H9 (cell line): ENCODE measurements around the gene CEACAM6. TPM values are rescaled to one million over a fixed set of nuclear protein-coding genes. Genes with fewer than 3 reads are reported as not detected.
"Not testable (repeated sequence)": the region's sequence is repeated elsewhere in the genome, so short reads cannot be mapped to it uniquely, and the experiment has no call there.

Experiments used
- DNase-seq: peaks from one replicate; pipeline ENCODE4 v3.0.0-alpha.2; 2017
- H2AFZ ChIP-seq: one replicate; pipeline ENCODE4 v1.6.1; 2013; ENCODE audit warnings: mild to moderate bottlenecking, low read length, control low read depth, moderate library complexity
- H2AK5ac ChIP-seq: 2 replicates; pipeline ENCODE4 v1.6.1; 2013; ENCODE audit warnings: low read length, control low read depth, mixed read lengths; ENCODE audit not compliant: insufficient read length
- H2BK120ac ChIP-seq: one replicate; pipeline ENCODE4 v1.6.1; 2013; ENCODE audit warnings: low read depth, mild to moderate bottlenecking, low read length, control low read depth, inconsistent platforms; ENCODE audit not compliant: poor library complexity, severe bottlenecking
- H2BK12ac ChIP-seq: 2 replicates; pipeline ENCODE4 v1.6.1; 2013; ENCODE audit warnings: low read length, control low read depth, mixed read lengths, low read depth; ENCODE audit not compliant: insufficient read length
- H2BK15ac ChIP-seq: 2 replicates; pipeline ENCODE4 v1.6.1; 2013; ENCODE audit warnings: low read depth, low read length, control low read depth
- H2BK20ac ChIP-seq: one replicate; pipeline ENCODE4 v1.6.1; 2013; ENCODE audit warnings: low read depth, mild to moderate bottlenecking, low read length, control low read depth, inconsistent platforms; ENCODE audit not compliant: poor library complexity, severe bottlenecking
- H2BK5ac ChIP-seq: 2 replicates; pipeline ENCODE4 v1.6.1; 2013; ENCODE audit warnings: low read length, control low read depth, mixed read lengths; ENCODE audit not compliant: insufficient read length
- H3K14ac ChIP-seq: 2 replicates; pipeline ENCODE4 v1.6.1; 2013; ENCODE audit warnings: low read length, control low read depth; ENCODE audit not compliant: insufficient read depth
- H3K18ac ChIP-seq: 2 replicates; pipeline ENCODE4 v1.6.1; 2013; ENCODE audit warnings: low read depth, mild to moderate bottlenecking, mixed read lengths, low read length, control low read depth; ENCODE audit not compliant: insufficient read length
- H3K23ac ChIP-seq: 2 replicates; pipeline ENCODE4 v1.6.1; 2013; ENCODE audit warnings: low read length, control low read depth, mixed read lengths, low read depth; ENCODE audit not compliant: insufficient read length
- H3K23me2 ChIP-seq: 2 replicates; pipeline ENCODE4 v1.6.1; 2013; ENCODE audit warnings: low read depth, mild to moderate bottlenecking, mixed read lengths, low read length, control low read depth; ENCODE audit not compliant: insufficient read length, poor library complexity, severe bottlenecking
- H3K27ac ChIP-seq: 2 replicates; pipeline ENCODE4 v1.5.1; 2013; ENCODE audit warnings: low read length, control low read depth, mixed read lengths, low read depth; ENCODE audit not compliant: insufficient read length
- H3K27me3 ChIP-seq: 2 replicates; pipeline ENCODE4 v1.6.1; 2013; ENCODE audit warnings: low read length, control low read depth, inconsistent platforms; ENCODE audit not compliant: insufficient read depth
- H3K4ac ChIP-seq: 2 replicates; pipeline ENCODE4 v1.6.1; 2013; ENCODE audit warnings: low read depth, mild to moderate bottlenecking, control low read depth, inconsistent platforms, low read length, moderate library complexity
- H3K4me1 ChIP-seq: 2 replicates; pipeline ENCODE4 v1.6.1; 2013; ENCODE audit warnings: low read length, control low read depth, inconsistent platforms; ENCODE audit not compliant: insufficient read depth
- H3K4me2 ChIP-seq: 2 replicates; pipeline ENCODE4 v1.6.1; 2013; ENCODE audit warnings: low read length, control low read depth, mixed read lengths; ENCODE audit not compliant: insufficient read length, insufficient read depth
- H3K56ac ChIP-seq: 2 replicates; pipeline ENCODE4 v1.6.1; 2013; ENCODE audit warnings: low read depth, mild to moderate bottlenecking, mixed read lengths, low read length, control low read depth; ENCODE audit not compliant: insufficient read length
- H3K79me1 ChIP-seq: 2 replicates; pipeline ENCODE4 v1.6.1; 2013; ENCODE audit warnings: low read depth, mild to moderate bottlenecking, moderate library complexity, low read length, control low read depth, inconsistent platforms; ENCODE audit not compliant: insufficient read depth, poor library complexity, severe bottlenecking
- H3K79me2 ChIP-seq: 2 replicates; pipeline ENCODE4 v1.6.1; 2013; ENCODE audit warnings: low read length, control low read depth, inconsistent platforms; ENCODE audit not compliant: insufficient read depth
- H3K9ac ChIP-seq: 2 replicates; pipeline ENCODE4 v1.6.1; 2013; ENCODE audit warnings: low read length, control low read depth, mixed read lengths; ENCODE audit not compliant: insufficient read length; ENCODE audit errors: extremely low read depth
- H3K9me3 ChIP-seq: one replicate; pipeline ENCODE4 v1.6.1; 2013; ENCODE audit warnings: low read depth, low read length, inconsistent platforms; ENCODE audit not compliant: control insufficient read depth
- H3T11ph ChIP-seq: one replicate; pipeline ENCODE4 v1.6.1; 2013; ENCODE audit warnings: mild to moderate bottlenecking, low read length, control low read depth, inconsistent platforms
- H4K20me1 ChIP-seq: one replicate; pipeline ENCODE4 v1.6.1; 2013; ENCODE audit not compliant: control insufficient read depth, insufficient read length, insufficient read depth
- H4K5ac ChIP-seq: 2 replicates; pipeline ENCODE4 v1.6.1; 2013; ENCODE audit warnings: low read depth, mild to moderate bottlenecking, mixed read lengths, low read length, control low read depth; ENCODE audit not compliant: insufficient read length
- H4K8ac ChIP-seq: replicated peaks from 2 replicates; pipeline ENCODE4 v1.6.1; 2013; ENCODE audit warnings: low read length, control low read depth, mixed read lengths, low read depth; ENCODE audit not compliant: insufficient read length
- H4K91ac ChIP-seq: 2 replicates; pipeline ENCODE4 v1.6.1; 2013; ENCODE audit warnings: low read depth, mild to moderate bottlenecking, moderate library complexity, mixed read lengths, low read length, control low read depth; ENCODE audit not compliant: insufficient read length
- H3K27ac Mint-ChIP-seq, 3 experiments: 2 replicates in 2 of 3; 3 replicates in 1 of 3; pipeline ENCODE4 v1.8.0; 2020 to 2021; ENCODE audit warnings: mixed read lengths in 3 of 3, mild to moderate bottlenecking in 1 of 3, moderate library complexity in 1 of 3
- H3K27me3 Mint-ChIP-seq: 2 replicates; pipeline ENCODE4 v1.8.0; 2021; ENCODE audit warnings: low read depth, mild to moderate bottlenecking, moderate library complexity, mixed read lengths
- H3K36me3 Mint-ChIP-seq, 3 experiments: 2 replicates in 2 of 3; 3 replicates in 1 of 3; pipeline ENCODE4 v1.8.0; 2020 to 2021; ENCODE audit warnings: low read depth in 3 of 3, mixed read lengths in 3 of 3; ENCODE audit not compliant: insufficient read depth in 1 of 3
- H3K4me1 Mint-ChIP-seq, 2 experiments: 2 replicates each; pipeline ENCODE4 v1.8.0; 2020; ENCODE audit warnings: mixed read lengths in 2 of 2
- H3K4me3 Mint-ChIP-seq, 2 experiments: 2 replicates in 1 of 2; 3 replicates in 1 of 2; pipeline ENCODE4 v1.8.0; 2020 to 2021; ENCODE audit warnings: mild to moderate bottlenecking in 2 of 2, mixed read lengths in 2 of 2, moderate library complexity in 1 of 2
- H3K9me3 Mint-ChIP-seq, 2 experiments: 2 replicates in 1 of 2; 3 replicates in 1 of 2; pipeline ENCODE4 v1.8.0; 2020; ENCODE audit warnings: mild to moderate bottlenecking in 2 of 2, mixed read lengths in 2 of 2, moderate library complexity in 1 of 2
- WGBS: extraction: QIAGEN DNeasy Blood & Tissue Kit; methylation state at CpG from one replicate; pipeline ENCODE4 v1.1.7; 2013; ENCODE audit warnings: missing lambda C conversion rate, low lambda C conversion rate, mixed read lengths; ENCODE audit not compliant: insufficient read length; ENCODE audit errors: extremely low coverage; 5-methylcytosine and 5-hydroxymethylcytosine counted together
- total RNA-seq: library from RNA; stranded (reverse); gene quantifications from 2 replicates; pipeline ENCODE4 v1.2.1, GENCODE V29; 2021

The CEACAM6 gene
- total RNA-seq, 1 experiment from 2014 or later: not detected

DNA sequence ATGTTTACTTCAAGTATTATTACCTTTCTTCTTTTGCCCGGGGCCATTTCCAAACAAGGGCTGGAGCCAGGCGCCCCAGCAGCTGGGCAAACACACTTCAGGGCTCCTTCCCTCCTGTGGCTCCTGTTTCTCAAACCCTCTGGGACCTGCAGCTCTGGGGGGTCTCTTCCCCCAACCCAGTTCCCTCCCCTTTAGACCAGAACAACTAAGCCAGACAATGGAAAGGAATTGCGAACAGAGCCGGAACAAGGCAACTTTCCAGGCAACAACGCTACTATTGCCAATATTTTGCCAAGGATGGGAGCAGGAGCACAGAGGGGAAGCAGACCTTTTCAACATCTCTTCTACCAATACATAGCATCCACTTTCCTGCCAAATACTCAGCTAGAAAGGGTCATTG is 33.7 kb downstream of the CEACAM6 start:
- not testable (repeated sequence) for H2AK5ac ChIP-seq, H3K14ac ChIP-seq, H3K56ac ChIP-seq, H3K27me3 ChIP-seq, H4K91ac ChIP-seq, H4K8ac ChIP-seq, H2BK15ac ChIP-seq, H3K9me3 ChIP-seq, H4K5ac ChIP-seq, H2AFZ ChIP-seq, H4K20me1 ChIP-seq, H3K79me2 ChIP-seq, H3K9ac ChIP-seq, DNase-seq, H3K27ac Mint-ChIP-seq, H3K4me2 ChIP-seq, H3K23me2 ChIP-seq, H2BK120ac ChIP-seq, H3K23ac ChIP-seq, H3K79me1 ChIP-seq, H3K18ac ChIP-seq, H3K4me1 ChIP-seq, H2BK20ac ChIP-seq, H2BK5ac ChIP-seq, H3K27ac ChIP-seq, H3K36me3 Mint-ChIP-seq, H2BK12ac ChIP-seq, H3K4me1 Mint-ChIP-seq, H3K4me3 Mint-ChIP-seq, H3T11ph ChIP-seq, H3K4ac ChIP-seq
- Mint-ChIP-seq H3K9me3 (peaks cover 0 to 61% of the 10 kb centered on the region in 2 experiments; a peak in 2 of 5 replicates), H3K27me3 (peaks cover 39% of the 10 kb centered on the region)
- WGBS: no CpG with 5 or more reads among the region's 5 CpGs
